ENCODE results near the gene CAPN9. TPM values are rescaled to one million over a fixed set of nuclear protein-coding genes. Genes with fewer than 3 reads are reported as not detected.

The CAPN9 gene
- polyA plus RNA-seq, 1 donor (not counting 4 experiments of a cell fraction or from before 2014, with no cell fraction given), result not detected

DNA sequence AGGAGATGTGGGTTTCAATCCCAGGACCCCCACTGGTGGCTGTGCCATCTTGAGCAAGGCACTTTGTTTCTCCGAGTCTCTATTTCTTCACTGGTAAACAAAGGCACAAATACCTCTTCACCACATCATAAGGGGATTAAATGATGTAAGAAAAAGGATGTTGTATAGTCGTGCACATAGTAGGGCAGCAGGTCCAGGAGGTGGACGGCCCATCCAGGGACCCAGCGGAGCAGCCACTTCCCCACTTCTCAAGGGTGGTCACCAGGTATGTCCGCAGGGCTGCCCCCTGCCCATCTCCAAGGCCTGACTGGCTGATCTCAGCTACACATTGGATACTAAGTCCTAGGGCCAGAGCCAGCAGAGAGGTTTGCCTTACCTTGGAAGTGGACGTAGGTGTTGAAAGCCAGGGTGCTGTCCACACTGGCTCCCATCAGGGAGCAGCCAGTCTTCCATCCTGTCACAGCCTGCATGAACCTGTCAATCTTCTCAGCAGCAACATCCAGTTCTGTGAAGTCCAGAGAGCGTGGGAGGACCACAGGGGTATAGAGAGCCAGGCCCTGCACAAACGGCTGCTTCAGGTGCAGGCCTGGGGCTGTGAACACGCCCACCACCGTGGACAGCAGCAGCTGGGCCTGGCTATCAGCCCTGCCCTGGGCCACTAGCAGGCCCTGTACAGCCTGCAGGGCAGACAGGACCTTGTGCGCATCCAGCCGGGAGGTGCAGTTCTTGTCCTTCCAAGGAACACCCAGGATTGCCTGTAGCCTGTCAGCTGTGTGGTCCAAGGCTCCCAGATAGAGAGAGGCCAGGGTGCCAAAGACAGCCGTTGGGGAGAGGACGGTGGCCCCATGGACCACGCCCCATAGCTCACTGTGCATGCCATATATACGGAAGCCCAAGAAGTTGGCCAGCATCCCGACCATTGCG, 37.3 kb upstream of the CAPN9 start:
- dilution Hi-C loops (cut with MboI; ENCODE audit: extremely low pct_ligation_motif_present, low sequenced_read_pairs), result no loop called here
- Histone ChIP-seq H3K4me1 (ENCODE audit: control insufficient read depth, extremely low read depth, insufficient read depth, low read length) (no peaks in the 10 kb centered on the region), H3K9ac (ENCODE audit: control insufficient read depth, extremely low read depth, insufficient read depth, low read length) (no peak overlapping the region), H3K4me3 (ENCODE audit: control insufficient read depth in 2 of 3, extremely low read depth in 1 of 3, insufficient read depth in 2 of 3, low read depth in 1 of 3, low read length in 3 of 3) (no peak overlapping the region), H3K9me3 (ENCODE audit: control insufficient read depth, low read depth, low read length) (no peaks in the 10 kb centered on the region), H3K9me1 (ENCODE audit: control insufficient read depth, extremely low read depth, insufficient read depth, low read length) (no peaks in the 10 kb centered on the region), H3K36me3 (ENCODE audit: control insufficient read depth in 2 of 2, extremely low read depth in 1 of 2, insufficient read depth in 2 of 2, low read length in 2 of 2) (no peaks in the 10 kb centered on the region), H3K79me2 (ENCODE audit: control insufficient read depth, insufficient read depth, low read length) (no peaks in the 10 kb centered on the region), H2AFZ (ENCODE audit: control insufficient read depth, low read length) (no peak overlapping the region), H3K4me2 (ENCODE audit: control insufficient read depth, extremely low read depth, insufficient read depth, low read depth, low read length) (no peak overlapping the region), H3K27ac (ENCODE audit: control insufficient read depth, insufficient read depth, low read length) (no peak overlapping the region), H3K27me3 (ENCODE audit: control insufficient read depth, extremely low read depth, insufficient read depth, low read length) (peaks cover 4% of the 10 kb centered on the region), H4K20me1 (ENCODE audit: control insufficient read depth, extremely low read depth, insufficient read depth, low read length) (no peaks in the 10 kb centered on the region)
- no peak for FAIRE-seq
- TF ChIP-seq, protein P1, sequence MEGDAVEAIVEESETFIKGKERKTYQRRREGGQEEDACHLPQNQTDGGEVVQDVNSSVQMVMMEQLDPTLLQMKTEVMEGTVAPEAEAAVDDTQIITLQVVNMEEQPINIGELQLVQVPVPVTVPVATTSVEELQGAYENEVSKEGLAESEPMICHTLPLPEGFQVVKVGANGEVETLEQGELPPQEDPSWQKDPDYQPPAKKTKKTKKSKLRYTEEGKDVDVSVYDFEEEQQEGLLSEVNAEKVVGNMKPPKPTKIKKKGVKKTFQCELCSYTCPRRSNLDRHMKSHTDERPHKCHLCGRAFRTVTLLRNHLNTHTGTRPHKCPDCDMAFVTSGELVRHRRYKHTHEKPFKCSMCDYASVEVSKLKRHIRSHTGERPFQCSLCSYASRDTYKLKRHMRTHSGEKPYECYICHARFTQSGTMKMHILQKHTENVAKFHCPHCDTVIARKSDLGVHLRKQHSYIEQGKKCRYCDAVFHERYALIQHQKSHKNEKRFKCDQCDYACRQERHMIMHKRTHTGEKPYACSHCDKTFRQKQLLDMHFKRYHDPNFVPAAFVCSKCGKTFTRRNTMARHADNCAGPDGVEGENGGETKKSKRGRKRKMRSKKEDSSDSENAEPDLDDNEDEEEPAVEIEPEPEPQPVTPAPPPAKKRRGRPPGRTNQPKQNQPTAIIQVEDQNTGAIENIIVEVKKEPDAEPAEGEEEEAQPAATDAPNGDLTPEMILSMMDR (optimal IDR thresholded peaks at IDR 0.05 in 1 of 3, IDR thresholded peaks at IDR 0.05 in 1 of 3, conservative IDR thresholded peaks at IDR 0.05 in 1 of 3; ENCODE audit: extremely low read depth in 1 of 3, insufficient read depth in 2 of 3, low read length in 3 of 3), result no peak
- TF ChIP-seq EZH2 (IDR thresholded peaks at IDR 0.05; ENCODE audit: low read length), result no peak
- DNase-seq (ENCODE audit: low read depth, low spot score), result no peak

DNA sequence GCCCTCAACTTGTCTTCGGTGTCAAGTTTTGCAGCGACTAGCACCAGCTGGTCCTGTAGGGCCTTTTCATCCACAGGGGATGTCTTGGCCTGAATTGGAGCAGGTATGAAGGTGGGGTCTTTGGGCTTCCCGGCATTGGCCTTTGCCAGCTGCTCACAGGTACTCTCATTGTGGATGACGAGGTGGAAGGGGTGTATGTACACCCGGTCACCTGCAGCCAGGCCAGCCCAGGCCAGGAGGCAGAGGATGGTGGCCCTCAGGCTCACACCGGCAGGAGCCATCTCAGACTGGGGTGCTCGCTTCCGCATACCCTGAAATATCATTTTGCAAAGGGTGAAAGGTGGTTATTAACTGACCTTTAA, 36.7 kb upstream of the CAPN9 start:
- Histone ChIP-seq H3K4me3 (ENCODE audit: control insufficient read depth in 2 of 3, extremely low read depth in 1 of 3, insufficient read depth in 2 of 3, low read depth in 1 of 3, low read length in 3 of 3) (no peak overlapping the region), H3K27me3 (ENCODE audit: control insufficient read depth, extremely low read depth, insufficient read depth, low read length) (peaks cover 4% of the 10 kb centered on the region), H2AFZ (ENCODE audit: control insufficient read depth, low read length) (no peak overlapping the region), H3K4me1 (ENCODE audit: control insufficient read depth, extremely low read depth, insufficient read depth, low read length) (no peaks in the 10 kb centered on the region), H4K20me1 (ENCODE audit: control insufficient read depth, extremely low read depth, insufficient read depth, low read length) (no peaks in the 10 kb centered on the region), H3K27ac (ENCODE audit: control insufficient read depth, insufficient read depth, low read length) (no peak overlapping the region), H3K9ac (ENCODE audit: control insufficient read depth, extremely low read depth, insufficient read depth, low read length) (no peak overlapping the region), H3K9me3 (ENCODE audit: control insufficient read depth, low read depth, low read length) (no peaks in the 10 kb centered on the region), H3K36me3 (ENCODE audit: control insufficient read depth in 2 of 2, extremely low read depth in 1 of 2, insufficient read depth in 2 of 2, low read length in 2 of 2) (no peaks in the 10 kb centered on the region), H3K9me1 (ENCODE audit: control insufficient read depth, extremely low read depth, insufficient read depth, low read length) (no peaks in the 10 kb centered on the region), H3K4me2 (ENCODE audit: control insufficient read depth, extremely low read depth, insufficient read depth, low read depth, low read length) (no peak overlapping the region), H3K79me2 (ENCODE audit: control insufficient read depth, insufficient read depth, low read length) (no peaks in the 10 kb centered on the region)
- TF ChIP-seq, protein P1 (optimal IDR thresholded peaks at IDR 0.05 in 1 of 3, IDR thresholded peaks at IDR 0.05 in 1 of 3, conservative IDR thresholded peaks at IDR 0.05 in 1 of 3; ENCODE audit: extremely low read depth in 1 of 3, insufficient read depth in 2 of 3, low read length in 3 of 3), result no peak
- TF ChIP-seq EZH2 (IDR thresholded peaks at IDR 0.05; ENCODE audit: low read length), result no peak
- no peak for FAIRE-seq
- no peak for DNase-seq (ENCODE audit: low read depth, low spot score)
- dilution Hi-C loops (cut with MboI; ENCODE audit: extremely low pct_ligation_motif_present, low sequenced_read_pairs), result no loop called here
